ENCODE results near the gene FEZ2.

DNA sequence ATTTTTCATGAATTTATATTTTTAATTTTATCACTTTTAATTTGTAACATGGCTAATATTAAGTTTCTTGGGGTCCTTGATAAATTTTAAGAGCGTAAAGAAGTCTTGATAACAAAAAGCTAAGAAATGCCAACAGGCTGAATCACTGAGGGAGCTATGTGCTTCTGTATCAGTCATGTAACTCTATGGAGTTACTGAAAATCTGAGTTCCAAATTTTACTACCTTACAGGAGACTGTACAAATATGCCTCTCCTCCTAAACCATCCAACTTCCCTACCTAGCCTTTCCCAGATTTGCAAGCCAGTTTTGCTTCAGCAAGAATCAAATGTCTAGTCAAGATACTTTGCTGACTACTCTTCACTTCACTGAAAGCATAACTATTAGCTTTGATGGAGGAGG lies 35.7 kb downstream of the FEZ2 start:
- TF ChIP-seq, protein P1, sequence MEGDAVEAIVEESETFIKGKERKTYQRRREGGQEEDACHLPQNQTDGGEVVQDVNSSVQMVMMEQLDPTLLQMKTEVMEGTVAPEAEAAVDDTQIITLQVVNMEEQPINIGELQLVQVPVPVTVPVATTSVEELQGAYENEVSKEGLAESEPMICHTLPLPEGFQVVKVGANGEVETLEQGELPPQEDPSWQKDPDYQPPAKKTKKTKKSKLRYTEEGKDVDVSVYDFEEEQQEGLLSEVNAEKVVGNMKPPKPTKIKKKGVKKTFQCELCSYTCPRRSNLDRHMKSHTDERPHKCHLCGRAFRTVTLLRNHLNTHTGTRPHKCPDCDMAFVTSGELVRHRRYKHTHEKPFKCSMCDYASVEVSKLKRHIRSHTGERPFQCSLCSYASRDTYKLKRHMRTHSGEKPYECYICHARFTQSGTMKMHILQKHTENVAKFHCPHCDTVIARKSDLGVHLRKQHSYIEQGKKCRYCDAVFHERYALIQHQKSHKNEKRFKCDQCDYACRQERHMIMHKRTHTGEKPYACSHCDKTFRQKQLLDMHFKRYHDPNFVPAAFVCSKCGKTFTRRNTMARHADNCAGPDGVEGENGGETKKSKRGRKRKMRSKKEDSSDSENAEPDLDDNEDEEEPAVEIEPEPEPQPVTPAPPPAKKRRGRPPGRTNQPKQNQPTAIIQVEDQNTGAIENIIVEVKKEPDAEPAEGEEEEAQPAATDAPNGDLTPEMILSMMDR (IDR thresholded peaks at IDR 0.05) = no peak
- no peak for TF ChIP-seq POLR2A (IDR thresholded peaks at IDR 0.05)

All from thyroid gland (tissue), 4 donors.